IMR-90 (cell line): Measurements from ENCODE around the gene MALSU1. TPM values are rescaled to one million over a fixed set of nuclear protein-coding genes. Genes with fewer than 3 reads are reported as not detected.

Experiments used
- ATAC-seq: fragments of 200-7000 bp; cut with Tn5 transposase; 2 replicates; pipeline ENCODE4 v1.9.1; 2020; ENCODE audit warnings: low read depth, mild to moderate bottlenecking, moderate library complexity
- BruUV-seq: library from RNA; stranded (reverse); fragments of 400-500 nt; replicated peaks from 2 replicates; lab custom pipeline; 2021; lab: Mats Ljungman, UMichigan
- CTCF ChIA-PET: fragments of 300-600 bp; formaldehyde crosslinking; extraction: SDS; loops from one replicate; lab custom pipeline; 2021; ENCODE audit warnings: antibody characterized with exemption; lab: Yijun Ruan, JAX
- POLR2A ChIA-PET: fragments of 300-600 bp; sonication (Branson Sonifier 250); formaldehyde crosslinking; loops from one replicate; lab custom pipeline; 2022; ENCODE audit warnings: antibody characterized with exemption; ENCODE audit not compliant: unreplicated experiment; lab: Charles Lee
- DNase-seq: peaks from one replicate; pipeline ENCODE4 v3.0.0; 2013
- H2AFZ ChIP-seq: replicated peaks from 2 replicates; pipeline ENCODE3; 2013; ENCODE audit warnings: low read length, mild to moderate bottlenecking; ENCODE audit not compliant: poor library complexity
- H2AK5ac ChIP-seq: 2 replicates; pipeline ENCODE4 v1.6.1; 2013; ENCODE audit warnings: low read depth, low read length, inconsistent platforms
- H2AK9ac ChIP-seq: replicated peaks from 2 replicates; pipeline ENCODE3; 2013; ENCODE audit warnings: mild to moderate bottlenecking, low read depth, low read length, moderate library complexity; ENCODE audit not compliant: poor library complexity
- H2BK120ac ChIP-seq: 2 replicates; pipeline ENCODE4 v1.6.1; 2013; ENCODE audit warnings: low read depth, low read length, inconsistent platforms
- H2BK15ac ChIP-seq: 3 replicates; pipeline ENCODE4 v1.6.1; 2013; ENCODE audit warnings: low read depth, low read length, inconsistent platforms
- H2BK20ac ChIP-seq: 2 replicates; pipeline ENCODE4 v1.6.1; 2013; ENCODE audit warnings: low read depth, mild to moderate bottlenecking, inconsistent platforms, low read length, moderate library complexity
- H2BK5ac ChIP-seq: 2 replicates; pipeline ENCODE4 v1.6.1; 2013; ENCODE audit warnings: mild to moderate bottlenecking, low read depth, low read length, inconsistent platforms; ENCODE audit not compliant: poor library complexity, severe bottlenecking
- H3K14ac ChIP-seq: replicated peaks from 2 replicates; pipeline ENCODE4 v1.6.1; 2013; ENCODE audit warnings: low read depth, low read length, inconsistent platforms
- H3K18ac ChIP-seq: 2 replicates; pipeline ENCODE4 v1.6.1; 2013; ENCODE audit warnings: low read depth, low read length, control low read depth
- H3K23ac ChIP-seq: 2 replicates; pipeline ENCODE4 v1.6.1; 2013; ENCODE audit warnings: low read depth, low read length, inconsistent platforms
- H3K27ac ChIP-seq: 2 replicates; pipeline ENCODE4 v1.5.1; 2013; ENCODE audit warnings: mild to moderate bottlenecking, control low read depth, low read length; ENCODE audit not compliant: insufficient read depth
- H3K27me3 ChIP-seq: 2 replicates; pipeline ENCODE4 v1.6.1; 2013; ENCODE audit warnings: low read length; ENCODE audit not compliant: control insufficient read depth, insufficient read depth
- H3K36me3 ChIP-seq: 2 replicates; pipeline ENCODE4 v1.6.1; 2013; ENCODE audit warnings: low read length, mixed read lengths; ENCODE audit not compliant: control insufficient read depth, insufficient read depth
- H3K4ac ChIP-seq: 2 replicates; pipeline ENCODE4 v1.6.1; 2013; ENCODE audit warnings: low read depth, low read length, inconsistent platforms
- H3K4me1 ChIP-seq: 2 replicates; pipeline ENCODE4 v1.6.1; 2013; ENCODE audit warnings: low read length, mixed read lengths; ENCODE audit not compliant: control insufficient read depth, insufficient read depth
- H3K4me2 ChIP-seq: 2 replicates; pipeline ENCODE4 v1.6.1; 2013; ENCODE audit warnings: low read depth, mild to moderate bottlenecking, control low read depth, low read length, moderate library complexity
- H3K4me3 ChIP-seq: 2 replicates; pipeline ENCODE4 v1.5.1; 2013; ENCODE audit warnings: low read depth, mild to moderate bottlenecking, control low read depth, low read length, moderate library complexity; ENCODE audit not compliant: insufficient read depth
- H3K56ac ChIP-seq: 2 replicates; pipeline ENCODE4 v1.6.1; 2013; ENCODE audit warnings: low read length, inconsistent platforms; ENCODE audit not compliant: insufficient read depth; ENCODE audit errors: extremely low read depth
- H3K79me1 ChIP-seq, 2 experiments: 2 replicates each; pipeline ENCODE4 v1.6.1; 2013; ENCODE audit warnings: low read length in 2 of 2, inconsistent platforms in 1 of 2, low read depth in 1 of 2
- H3K9ac ChIP-seq: 2 replicates; pipeline ENCODE4 v1.6.1; 2013; ENCODE audit warnings: low read depth, low read length, control low read depth
- H3K9me1 ChIP-seq: 2 replicates; pipeline ENCODE4 v1.6.1; 2013; ENCODE audit warnings: low read length, inconsistent platforms; ENCODE audit not compliant: insufficient read depth
- H3K9me3 ChIP-seq: 2 replicates; pipeline ENCODE4 v1.6.1; 2013; ENCODE audit warnings: low read length; ENCODE audit not compliant: control insufficient read depth, insufficient read depth
- H4K20me1 ChIP-seq: 2 replicates; pipeline ENCODE4 v1.6.1; 2013; ENCODE audit warnings: low read length, inconsistent platforms; ENCODE audit not compliant: insufficient read depth
- H4K5ac ChIP-seq: 2 replicates; pipeline ENCODE4 v1.6.1; 2013; ENCODE audit warnings: mild to moderate bottlenecking, low read depth, low read length, control low read depth
- H4K8ac ChIP-seq, 2 experiments: 2 replicates each; pipeline ENCODE4 v1.6.1; 2013; ENCODE audit warnings: low read depth in 2 of 2, low read length in 2 of 2, control low read depth in 1 of 2, inconsistent platforms in 1 of 2
- H4K91ac ChIP-seq: 2 replicates; pipeline ENCODE4 v1.6.1; 2013; ENCODE audit warnings: low read depth, low read length, inconsistent platforms; ENCODE audit not compliant: insufficient read depth
- BHLHE40 ChIP-seq: fragments of 150-350 bp; IDR thresholded peaks from 2 replicates; pipeline ENCODE4 v1.6.1; 2016; ENCODE audit warnings: mild to moderate bottlenecking, low read depth, low read length
- CEBPB ChIP-seq: IDR thresholded peaks from 2 replicates; pipeline ENCODE4 v1.6.1; 2012; ENCODE audit warnings: low read depth, low read length, improper control_type of control experiment
- FOS ChIP-seq: fragments of 150-350 bp; IDR thresholded peaks from 2 replicates; pipeline ENCODE4 v1.6.1; 2016; ENCODE audit warnings: low read depth, low read length
- MAFK ChIP-seq: IDR thresholded peaks from 2 replicates; pipeline ENCODE4 v1.6.1; 2012; ENCODE audit warnings: low read depth, low read length, improper control_type of control experiment
- MAZ ChIP-seq: IDR thresholded peaks from 2 replicates; pipeline ENCODE4 v1.6.1; 2012; ENCODE audit warnings: low read depth, mild to moderate bottlenecking, low read length, improper control_type of control experiment, moderate library complexity, borderline replicate concordance
- NFE2L2 ChIP-seq: fragments of 150-350 bp; IDR thresholded peaks from 2 replicates; pipeline ENCODE4 v1.6.1; 2016; ENCODE audit warnings: low read depth, mild to moderate bottlenecking, low read length
- POLR2A ChIP-seq: IDR thresholded peaks from 2 replicates; pipeline ENCODE4 v1.6.1; 2012; ENCODE audit warnings: mild to moderate bottlenecking, low read depth, low read length
- RFX5 ChIP-seq: IDR thresholded peaks from 2 replicates; pipeline ENCODE4 v1.8.0; 2012; ENCODE audit warnings: low read depth, mild to moderate bottlenecking, low read length, moderate library complexity
- SMC3 ChIP-seq: fragments of 150-350 bp; IDR thresholded peaks from 2 replicates; pipeline ENCODE4 v1.6.1; 2016; ENCODE audit warnings: low read depth, mild to moderate bottlenecking, antibody characterized with exemption, low read length, moderate library complexity
- USF2 ChIP-seq: fragments of 150-350 bp; IDR thresholded peaks from 2 replicates; pipeline ENCODE4 v1.6.1; 2017; ENCODE audit warnings: mild to moderate bottlenecking, antibody characterized with exemption, low read length, low read depth
- WGBS, 2 experiments: methylation state at CpG; one replicate each; pipeline versions ENCODE4 v1.1.5 to v1.1.7; 2013; ENCODE audit warnings: missing lambda C conversion rate in 2 of 2; ENCODE audit not compliant: insufficient read length in 1 of 2; ENCODE audit errors: extremely low coverage in 2 of 2; 5-methylcytosine and 5-hydroxymethylcytosine counted together
- dilution Hi-C: fragments of 300-500 bp; cut with HindIII; formaldehyde crosslinking; loops from one replicate; pipeline ENCODE4 v1.14.3; 2018; ENCODE audit warnings: low sequenced_read_pairs; ENCODE audit not compliant: unreplicated experiment
- in situ Hi-C: fragments of 300-500 bp; cut with MboI; formaldehyde crosslinking; loops from 3 replicates; pipeline ENCODE4 v1.14.3; 2019; ENCODE audit warnings: low sequenced_read_pairs, inconsistent platforms, mixed read lengths
- intact Hi-C: fragments of 100-400 bp; cut with micrococcal nuclease; formaldehyde crosslinking; loops from 2 replicates; pipeline ENCODE4 v1.10.0; 2022
- polyA plus RNA-seq, 3 experiments: library from polyadenylated mRNA; depleted of rRNA; stranded (reverse); fragments of >200 nt; gene quantifications; 2 replicates each; pipeline ENCODE4 v1.2.3, GENCODE V29; 2012; ENCODE audit warnings: low replicate concordance in 1 of 3
- total RNA-seq: library from RNA; depleted of rRNA; stranded (reverse); fragments of >200 nt; gene quantifications from 2 replicates; pipeline ENCODE4 v1.2.3, GENCODE V29; 2012

MALSU1 gene
- total and polyA plus RNA-seq, 2 of the 4 experiments (the other 2 are of a cell fraction), result 30.5 to 36.0 TPM

- ChIA-PET CTCF (interaction anchor here (0.9 to 1.7 kb wide), 2 partner anchors 10 to 75 kb away, joined by 3 to 5 read pairs; no protein-coding TSS in a partner anchor), POLR2A (no interaction called here)
- Histone ChIP-seq H2BK5ac (peak overlapping the region; percentile 91), H3K9me3 (no peaks in the 10 kb centered on the region), H2AK5ac (peak overlapping the region; percentile 92), H3K4me1 (peaks cover 28% of the 10 kb centered on the region), H4K20me1 (peaks cover 4% of the 10 kb centered on the region; the same call in 1 of the 2 replicates), H3K27me3 (no peaks in the 10 kb centered on the region), H3K9ac (peak overlapping the region; percentile 21; the same call in 1 of the 2 replicates), H4K8ac (peak overlapping the region; percentile 38 to 82; a peak in 2 of 4 replicates), H3K36me3 (peaks cover 13% of the 10 kb centered on the region), H3K79me1 (peaks cover 19 to 69% of the 10 kb centered on the region in 2 experiments), H3K4me3 (peak overlapping the region; percentile 21; the same call in 1 of the 2 replicates), H3K4ac (peak overlapping the region; percentile 70; the same call in 1 of the 2 replicates), H2AK9ac (no peak overlapping the region), H3K14ac (peak overlapping the region; percentile 68), H4K5ac (no peak overlapping the region), H3K18ac (peak overlapping the region; percentile 46; the same call in 1 of the 2 replicates), H3K4me2 (peak overlapping the region; percentile 66; the same call in 1 of the 2 replicates), H3K9me1 (peaks cover 33% of the 10 kb centered on the region), H2AFZ (no peak overlapping the region), H3K27ac (peak overlapping the region; percentile 43), H2BK15ac (peak overlapping the region; percentile 92; the same call in 1 of the 3 replicates), H3K23ac (peak overlapping the region; percentile 54), H4K91ac (peak overlapping the region; percentile 89), H2BK20ac (peak overlapping the region; percentile 81), H2BK120ac (peak overlapping the region; percentile 84), H3K56ac (peak overlapping the region; percentile 72; the same call in 1 of the 2 replicates)
- in situ Hi-C loops (no loop called here), dilution Hi-C loops (no loop called here), intact Hi-C loops (no loop called here)
- peak; percentile 64 for TF ChIP-seq MAFK
- TF ChIP-seq CEBPB, result peak; percentile 36; the same call in 1 of the 2 replicates
- TF ChIP-seq USF2, result no peak
- no peak for TF ChIP-seq POLR2A
- peak; percentile 38; the same call in 1 of the 2 replicates for TF ChIP-seq BHLHE40
- TF ChIP-seq NFE2L2, result peak; percentile 83
- peak; percentile 89 for TF ChIP-seq FOS
- TF ChIP-seq MAZ, result no peak
- no peak for TF ChIP-seq SMC3
- TF ChIP-seq RFX5, result no peak
- ATAC-seq (peak; percentile 67), DNase-seq (peak; percentile 91)
- WGBS, 2 experiments, result no CpG with 5 or more reads among the region's 8 CpGs
- no TSS peak for BruUV-seq
These were observed 48.6 kb downstream of the MALSU1 start for GRCh38 chr7:23347682-23348180.
